ENCODE results near the gene ANKRD28. TPM values are rescaled to one million over a fixed set of nuclear protein-coding genes. Genes with fewer than 3 reads are reported as not detected.
A peak's percentile ranks its signal among the peaks of the same experiment; 100 is the strongest.

ANKRD28 gene
- total and polyA plus RNA-seq, 9 of the 15 experiments (the other 6 are each of a cell fraction or from before 2014, with no cell fraction given) = 11.7 to 66.0 (median 36.7) TPM

DNA sequence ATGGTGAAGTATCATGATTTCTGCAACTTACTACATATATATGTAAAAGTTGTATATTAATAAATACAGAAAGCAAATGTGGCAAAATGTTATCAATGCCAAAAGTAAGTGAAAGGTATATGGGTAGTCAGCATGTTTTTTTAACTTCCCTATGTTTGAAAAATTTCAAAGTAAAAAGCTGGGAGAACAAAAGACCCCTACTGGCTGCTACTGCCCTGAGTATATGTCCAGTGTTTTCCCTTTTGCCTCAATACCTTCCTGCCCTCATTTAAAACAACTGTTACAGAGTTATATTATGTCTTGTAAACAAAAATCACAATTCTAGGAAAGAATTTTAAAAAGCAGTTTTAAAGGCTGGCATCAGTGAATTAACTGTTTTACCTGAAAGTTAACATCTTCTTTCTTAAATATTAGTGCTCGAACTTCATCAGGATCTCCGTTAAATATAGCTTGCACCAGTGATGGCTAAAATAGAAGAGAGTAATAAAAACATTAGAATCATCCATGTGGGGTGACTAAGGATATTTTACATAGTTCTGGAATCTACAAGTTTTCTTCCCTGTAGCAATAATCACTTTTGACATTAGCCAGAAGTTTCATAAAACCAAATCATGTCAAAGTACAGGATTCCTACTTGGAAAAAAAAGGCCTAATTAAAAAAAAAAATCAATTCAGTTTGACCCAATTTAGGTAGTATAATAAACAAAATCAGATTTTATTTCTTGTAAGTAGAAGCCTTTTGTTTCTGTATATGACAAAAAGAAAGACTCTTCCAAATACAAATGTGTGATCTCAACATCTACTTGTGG lies 2.7 kb downstream of the ANKRD28 start:
- in situ Hi-C loops (cut with MboI) = no loop called here
- peak overlapping the region; percentile 30 for H3K4me3 ChIP-seq
- no peaks in the 10 kb centered on the region for H3K9me3 ChIP-seq (replicated peaks; ENCODE audit: control insufficient read depth, insufficient read depth, low read depth, low read length)
- H3K79me2 ChIP-seq (ENCODE audit: control insufficient read depth, insufficient read depth, low read length) = peaks cover 94% of the 10 kb centered on the region
- H3K4me2 ChIP-seq (ENCODE audit: insufficient read depth, low read length) = peak overlapping the region; percentile 33; the same call in 1 of the 2 replicates
- H2AFZ ChIP-seq (ENCODE audit: low read depth, low read length) = no peak overlapping the region
- no peaks in the 10 kb centered on the region for H3K27me3 ChIP-seq (ENCODE audit: control insufficient read depth in 2 of 2, insufficient read depth in 2 of 2, low read length in 2 of 2)
- H3K36me3 ChIP-seq (ENCODE audit: control insufficient read depth, insufficient read depth, low read length) = peaks cover 19% of the 10 kb centered on the region; the same call in 2 of the 3 replicates
- DNase-seq (ENCODE audit: extremely low read depth in 1 of 4, low spot score in 3 of 4) (no peak), ATAC-seq (peak; percentile 46), FAIRE-seq (no peak)
- TF ChIP-seq C11orf30 (IDR thresholded peaks at IDR 0.05; ENCODE audit: low read depth) (0 out of 2 replicates have a peak, but pooled peaks have one; percentile 25), NFE2 (IDR thresholded peaks at IDR 0.05; ENCODE audit: low read depth) (peak; percentile 41; the same call in 1 of the 2 replicates), ZNF316 (IDR thresholded peaks at IDR 0.05) (peak; percentile 43; the same call in 1 of the 2 replicates), CTCF (IDR thresholded peaks at IDR 0.05 in 2 of 3, conservative IDR thresholded peaks at IDR 0.05 in 1 of 3; ENCODE audit: insufficient read depth in 2 of 3, low read depth in 1 of 3, low read length in 3 of 3) (peak in 1 of 3 experiments; percentile 10; a peak in 1 of 6 replicates), FUS (optimal IDR thresholded peaks at IDR 0.05; ENCODE audit: low read depth, low read length) (peak; percentile 24), BRD4 (IDR thresholded peaks at IDR 0.05) (0 out of 2 replicates have a peak, but pooled peaks have one; percentile 25), ILK (tag; IDR thresholded peaks at IDR 0.05; ENCODE audit: borderline replicate concordance, low read depth) (no peak), GTF2F1 (IDR thresholded peaks at IDR 0.05; ENCODE audit: low read depth, low read length) (no peak), RBBP5 (IDR thresholded peaks at IDR 0.05; ENCODE audit: borderline replicate concordance, insufficient read depth, low read length, poor library complexity, severe bottlenecking) (no peak), HOXB6 (CRISPR knock-in tag; IDR thresholded peaks at IDR 0.05; ENCODE audit: borderline replicate concordance) (no peak), MAFG (tag; conservative IDR thresholded peaks at IDR 0.05) (peak; percentile 5; the same call in 1 of the 2 replicates)
- TF ChIP-seq, protein P1, sequence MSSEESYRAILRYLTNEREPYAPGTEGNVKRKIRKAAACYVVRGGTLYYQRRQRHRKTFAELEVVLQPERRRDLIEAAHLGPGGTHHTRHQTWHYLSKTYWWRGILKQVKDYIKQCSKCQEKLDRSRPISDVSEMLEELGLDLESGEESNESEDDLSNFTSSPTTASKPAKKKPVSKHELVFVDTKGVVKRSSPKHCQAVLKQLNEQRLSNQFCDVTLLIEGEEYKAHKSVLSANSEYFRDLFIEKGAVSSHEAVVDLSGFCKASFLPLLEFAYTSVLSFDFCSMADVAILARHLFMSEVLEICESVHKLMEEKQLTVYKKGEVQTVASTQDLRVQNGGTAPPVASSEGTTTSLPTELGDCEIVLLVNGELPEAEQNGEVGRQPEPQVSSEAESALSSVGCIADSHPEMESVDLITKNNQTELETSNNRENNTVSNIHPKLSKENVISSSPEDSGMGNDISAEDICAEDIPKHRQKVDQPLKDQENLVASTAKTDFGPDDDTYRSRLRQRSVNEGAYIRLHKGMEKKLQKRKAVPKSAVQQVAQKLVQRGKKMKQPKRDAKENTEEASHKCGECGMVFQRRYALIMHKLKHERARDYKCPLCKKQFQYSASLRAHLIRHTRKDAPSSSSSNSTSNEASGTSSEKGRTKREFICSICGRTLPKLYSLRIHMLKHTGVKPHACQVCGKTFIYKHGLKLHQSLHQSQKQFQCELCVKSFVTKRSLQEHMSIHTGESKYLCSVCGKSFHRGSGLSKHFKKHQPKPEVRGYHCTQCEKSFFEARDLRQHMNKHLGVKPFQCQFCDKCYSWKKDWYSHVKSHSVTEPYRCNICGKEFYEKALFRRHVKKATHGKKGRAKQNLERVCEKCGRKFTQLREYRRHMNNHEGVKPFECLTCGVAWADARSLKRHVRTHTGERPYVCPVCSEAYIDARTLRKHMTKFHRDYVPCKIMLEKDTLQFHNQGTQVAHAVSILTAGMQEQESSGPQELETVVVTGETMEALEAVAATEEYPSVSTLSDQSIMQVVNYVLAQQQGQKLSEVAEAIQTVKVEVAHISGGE (CRISPR knock-in tag; IDR thresholded peaks at IDR 0.05) = 0 out of 6 replicates have a peak, but pooled peaks of 1 of the 3 experiments have one; percentile 32
- peaks cover 0 to 7% of the 10 kb centered on the region in 2 experiments; a peak in 3 of 5 replicates for H3K4me1 ChIP-seq (replicated peaks in 1 of 2; ENCODE audit: control insufficient read depth in 2 of 2, insufficient read depth in 2 of 2, low read length in 2 of 2)
- H3K27ac ChIP-seq (ENCODE audit: extremely low read depth, low read depth, low read length) = peak overlapping the region; percentile 82; the same call in 2 of the 3 replicates
- 40% methylated on average over 2 of the region's 2 CpGs for WGBS (ENCODE audit: insufficient coverage, low coverage, missing lambda C conversion rate)
- H3K9ac ChIP-seq (ENCODE audit: insufficient read depth in 1 of 2, low read depth in 2 of 2, low read length in 2 of 2) = peak overlapping the region in 1 of 2 experiments; percentile 67; a peak in 2 of 4 replicates
- CTCF ChIA-PET (ENCODE audit: low intra/inter-chr PET ratio) = no interaction called here
- no TSS peak for BruUV-seq (replicated peaks)
- intact Hi-C loops (cut with micrococcal nuclease) = no loop called here
- no peaks in the 10 kb centered on the region for H3K9me1 ChIP-seq (ENCODE audit: control insufficient read depth, insufficient read depth, low read length)
- POLR2A ChIA-PET = interaction anchor here (0.6 kb wide), 1 partner anchor 181 kb away, joined by 3 read pairs; no protein-coding TSS in a partner anchor
- no peaks in the 10 kb centered on the region for H4K20me1 ChIP-seq (replicated peaks; ENCODE audit: control insufficient read depth, insufficient read depth, low read length)

All from K562 (cell line).